ENCODE results near the gene AIF1L. TPM values are rescaled to one million over a fixed set of nuclear protein-coding genes. Genes with fewer than 3 reads are reported as not detected.

The AIF1L gene
- total and polyA plus RNA-seq, 2 of the 4 experiments (the other 2 are of a cell fraction): 0.18 to 0.19 TPM

DNA sequence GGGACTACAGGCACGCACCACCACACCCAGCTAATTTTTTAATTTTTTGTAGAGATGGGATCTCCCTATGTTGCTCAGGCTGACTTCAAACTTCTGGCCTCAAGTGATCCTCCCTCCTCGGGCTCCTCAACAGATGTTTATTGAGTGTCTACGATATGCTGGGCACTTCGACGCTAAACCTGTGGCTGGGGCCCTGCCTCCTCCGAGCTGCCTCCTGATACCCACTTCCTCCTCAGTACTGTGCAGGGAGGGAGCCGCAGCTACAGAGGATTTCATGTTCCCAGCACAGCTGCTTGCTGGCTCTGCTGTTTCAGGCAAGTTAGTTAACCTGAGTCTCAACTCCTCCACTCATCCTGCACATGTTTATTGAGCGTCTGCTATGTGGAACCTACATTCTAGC lies 9.6 kb downstream of the AIF1L start:
- H3K23ac ChIP-seq (ENCODE audit: low read depth, low read length): no peak overlapping the region
- intact Hi-C loops (cut with micrococcal nuclease): no loop called here
- BruUV-seq (replicated peaks): no TSS peak

More for the DNA sequence above, 9.6 kb downstream of the AIF1L start:
- ATAC-seq (ENCODE audit: low read depth): no peak
- WGBS, 2 experiments (ENCODE audit: extremely low coverage in 2 of 2, insufficient read length in 1 of 2): no CpG with 5 or more reads among the region's 8 CpGs
- Histone ChIP-seq H4K91ac (ENCODE audit: insufficient read depth, low read depth, low read length) (no peak overlapping the region), H2BK20ac (ENCODE audit: low read depth, low read length) (no peak overlapping the region), H3K14ac (replicated peaks; ENCODE audit: low read depth, low read length) (no peak overlapping the region), H2BK5ac (ENCODE audit: low read depth, low read length, poor library complexity, severe bottlenecking) (no peak overlapping the region), H3K79me1 (ENCODE audit: low read depth in 1 of 2, low read length in 2 of 2) (no peaks in the 10 kb centered on the region), H3K18ac (ENCODE audit: low read depth, low read length) (no peak overlapping the region), H3K27me3 (ENCODE audit: control insufficient read depth, insufficient read depth, low read length) (peaks cover 19% of the 10 kb centered on the region), H2AFZ (replicated peaks; ENCODE audit: low read length, poor library complexity) (no peak overlapping the region), H3K4me3 (ENCODE audit: insufficient read depth, low read depth, low read length) (no peak overlapping the region), H4K5ac (ENCODE audit: low read depth, low read length) (no peak overlapping the region), H2BK120ac (ENCODE audit: low read depth, low read length) (no peak overlapping the region), H4K20me1 (ENCODE audit: insufficient read depth, low read length) (no peaks in the 10 kb centered on the region), H3K4me2 (ENCODE audit: low read depth, low read length) (no peak overlapping the region), H3K56ac (ENCODE audit: extremely low read depth, insufficient read depth, low read length) (no peak overlapping the region), H3K4ac (ENCODE audit: low read depth, low read length) (no peak overlapping the region), H3K9ac (ENCODE audit: low read depth, low read length) (no peak overlapping the region), H2AK9ac (replicated peaks; ENCODE audit: low read depth, low read length, poor library complexity) (no peak overlapping the region), H4K8ac (ENCODE audit: low read depth in 2 of 2, low read length in 2 of 2) (no peak overlapping the region), H2BK15ac (ENCODE audit: low read depth, low read length) (no peak overlapping the region), H3K36me3 (ENCODE audit: control insufficient read depth, insufficient read depth, low read length) (no peaks in the 10 kb centered on the region), H3K9me3 (ENCODE audit: control insufficient read depth, insufficient read depth, low read length) (no peaks in the 10 kb centered on the region), H3K9me1 (ENCODE audit: insufficient read depth, low read length) (no peaks in the 10 kb centered on the region), H3K27ac (ENCODE audit: insufficient read depth, low read length) (no peak overlapping the region), H2AK5ac (ENCODE audit: low read depth, low read length) (no peak overlapping the region), H3K4me1 (ENCODE audit: control insufficient read depth, insufficient read depth, low read length) (no peaks in the 10 kb centered on the region)
- POLR2A ChIA-PET (ENCODE audit: unreplicated experiment): no interaction called here
- dilution Hi-C loops (cut with HindIII; ENCODE audit: low sequenced_read_pairs, unreplicated experiment) (no loop called here), in situ Hi-C loops (cut with MboI; ENCODE audit: low sequenced_read_pairs) (no loop called here)
- TF ChIP-seq BHLHE40 (IDR thresholded peaks at IDR 0.05; ENCODE audit: low read depth, low read length) (no peak), RCOR1 (IDR thresholded peaks at IDR 0.05; ENCODE audit: insufficient replicate concordance, low read length) (no peak), CEBPB (IDR thresholded peaks at IDR 0.05; ENCODE audit: low read depth, low read length) (no peak), CTCF (conservative IDR thresholded peaks at IDR 0.05; ENCODE audit: low read depth, low read length) (no peak), POLR2A (IDR thresholded peaks at IDR 0.05; ENCODE audit: low read depth, low read length) (no peak), FOS (IDR thresholded peaks at IDR 0.05; ENCODE audit: low read depth, low read length) (no peak), SMC3 (IDR thresholded peaks at IDR 0.05; ENCODE audit: low read depth, low read length) (no peak), NFE2L2 (IDR thresholded peaks at IDR 0.05; ENCODE audit: low read depth, low read length) (no peak), USF2 (IDR thresholded peaks at IDR 0.05; ENCODE audit: low read depth, low read length) (no peak), RAD21 (IDR thresholded peaks at IDR 0.05; ENCODE audit: low read length) (no peak), MAFK (IDR thresholded peaks at IDR 0.05; ENCODE audit: low read depth, low read length) (no peak), MXI1 (IDR thresholded peaks at IDR 0.05; ENCODE audit: borderline replicate concordance, low read depth, low read length) (no peak), CHD1 (IDR thresholded peaks at IDR 0.05; ENCODE audit: low read depth, low read length) (no peak)
- TF ChIP-seq, protein P1, sequence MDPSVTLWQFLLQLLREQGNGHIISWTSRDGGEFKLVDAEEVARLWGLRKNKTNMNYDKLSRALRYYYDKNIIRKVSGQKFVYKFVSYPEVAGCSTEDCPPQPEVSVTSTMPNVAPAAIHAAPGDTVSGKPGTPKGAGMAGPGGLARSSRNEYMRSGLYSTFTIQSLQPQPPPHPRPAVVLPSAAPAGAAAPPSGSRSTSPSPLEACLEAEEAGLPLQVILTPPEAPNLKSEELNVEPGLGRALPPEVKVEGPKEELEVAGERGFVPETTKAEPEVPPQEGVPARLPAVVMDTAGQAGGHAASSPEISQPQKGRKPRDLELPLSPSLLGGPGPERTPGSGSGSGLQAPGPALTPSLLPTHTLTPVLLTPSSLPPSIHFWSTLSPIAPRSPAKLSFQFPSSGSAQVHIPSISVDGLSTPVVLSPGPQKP (IDR thresholded peaks at IDR 0.05; ENCODE audit: borderline replicate concordance, low read depth, low read length): no peak
- DNase-seq: no peak
- CTCF ChIA-PET: no interaction called here

Data from IMR-90 (cell line).